ENCODE results near the gene PACSIN3. TPM values are rescaled to one million over a fixed set of nuclear protein-coding genes. Genes with fewer than 3 reads are reported as not detected.

Gene PACSIN3
- total RNA-seq, 1 experiment from 2014 or later: 32.0 TPM

GRCh38 chr11:47225552-47226400, 39.5 kb upstream of the PACSIN3 start:
- intact Hi-C loops (cut with micrococcal nuclease; ENCODE audit: unreplicated experiment): no loop called here
- ChIA-PET CTCF (no interaction called here), POLR2A (ENCODE audit: low non-redundant PET) (interaction anchor here (0.6 kb wide), 1 partner anchor 48 kb away, joined by 14 read pairs; no protein-coding TSS in a partner anchor)
- Histone ChIP-seq H3K4me1 (ENCODE audit: insufficient read depth, low read length, poor library complexity, severe bottlenecking) (no peaks in the 10 kb centered on the region), H3K36me3 (ENCODE audit: insufficient read depth, low read length, poor library complexity, severe bottlenecking) (peaks cover 46% of the 10 kb centered on the region), H3K4me3 (ENCODE audit: low read depth, low read length, poor library complexity, severe bottlenecking) (no peak overlapping the region), H3K9me3 (ENCODE audit: low read depth, low read length, poor library complexity, severe bottlenecking) (no peaks in the 10 kb centered on the region), H3K27me3 (replicated peaks; ENCODE audit: insufficient read depth, low read depth, low read length, poor library complexity) (no peaks in the 10 kb centered on the region), H3K27ac (ENCODE audit: low read depth, low read length, poor library complexity, severe bottlenecking) (no peak overlapping the region)
- BruUV-seq (replicated peaks): no TSS peak
- TF ChIP-seq, protein P1, sequence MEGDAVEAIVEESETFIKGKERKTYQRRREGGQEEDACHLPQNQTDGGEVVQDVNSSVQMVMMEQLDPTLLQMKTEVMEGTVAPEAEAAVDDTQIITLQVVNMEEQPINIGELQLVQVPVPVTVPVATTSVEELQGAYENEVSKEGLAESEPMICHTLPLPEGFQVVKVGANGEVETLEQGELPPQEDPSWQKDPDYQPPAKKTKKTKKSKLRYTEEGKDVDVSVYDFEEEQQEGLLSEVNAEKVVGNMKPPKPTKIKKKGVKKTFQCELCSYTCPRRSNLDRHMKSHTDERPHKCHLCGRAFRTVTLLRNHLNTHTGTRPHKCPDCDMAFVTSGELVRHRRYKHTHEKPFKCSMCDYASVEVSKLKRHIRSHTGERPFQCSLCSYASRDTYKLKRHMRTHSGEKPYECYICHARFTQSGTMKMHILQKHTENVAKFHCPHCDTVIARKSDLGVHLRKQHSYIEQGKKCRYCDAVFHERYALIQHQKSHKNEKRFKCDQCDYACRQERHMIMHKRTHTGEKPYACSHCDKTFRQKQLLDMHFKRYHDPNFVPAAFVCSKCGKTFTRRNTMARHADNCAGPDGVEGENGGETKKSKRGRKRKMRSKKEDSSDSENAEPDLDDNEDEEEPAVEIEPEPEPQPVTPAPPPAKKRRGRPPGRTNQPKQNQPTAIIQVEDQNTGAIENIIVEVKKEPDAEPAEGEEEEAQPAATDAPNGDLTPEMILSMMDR (conservative IDR thresholded peaks at IDR 0.05; ENCODE audit: low read depth, low read length): no peak
- TF ChIP-seq EZH2 (IDR thresholded peaks at IDR 0.05; ENCODE audit: borderline replicate concordance, low read depth, low read length, poor library complexity, severe bottlenecking): no peak
- DNase-seq (ENCODE audit: low spot score): no peak

GRCh38 chr11:47222696-47223095, 36.5 kb upstream of the PACSIN3 start:
- Histone ChIP-seq H3K36me3 (ENCODE audit: insufficient read depth, low read length, poor library complexity, severe bottlenecking) (peaks cover 55% of the 10 kb centered on the region), H3K9me3 (ENCODE audit: low read depth, low read length, poor library complexity, severe bottlenecking) (no peaks in the 10 kb centered on the region), H3K27ac (ENCODE audit: low read depth, low read length, poor library complexity, severe bottlenecking) (no peak overlapping the region), H3K4me3 (ENCODE audit: low read depth, low read length, poor library complexity, severe bottlenecking) (no peak overlapping the region), H3K27me3 (replicated peaks; ENCODE audit: insufficient read depth, low read depth, low read length, poor library complexity) (no peaks in the 10 kb centered on the region), H3K4me1 (ENCODE audit: insufficient read depth, low read length, poor library complexity, severe bottlenecking) (peaks cover 8% of the 10 kb centered on the region)
- DNase-seq (ENCODE audit: low spot score): no peak
- ChIA-PET CTCF (no interaction called here), POLR2A (ENCODE audit: low non-redundant PET) (no interaction called here)
- BruUV-seq (replicated peaks): no TSS peak
- TF ChIP-seq, protein P1 (conservative IDR thresholded peaks at IDR 0.05; ENCODE audit: low read depth, low read length): no peak
- no peak for TF ChIP-seq EZH2 (IDR thresholded peaks at IDR 0.05; ENCODE audit: borderline replicate concordance, low read depth, low read length, poor library complexity, severe bottlenecking)
- intact Hi-C loops (cut with micrococcal nuclease; ENCODE audit: unreplicated experiment): no loop called here

GRCh38 chr11:47220401-47220821, 34.2 kb upstream of the PACSIN3 start:
- intact Hi-C loops (cut with micrococcal nuclease; ENCODE audit: unreplicated experiment): no loop called here
- DNase-seq (ENCODE audit: low spot score): peak; percentile 62
- no TSS peak for BruUV-seq (replicated peaks)
- POLR2A ChIA-PET (ENCODE audit: low non-redundant PET): interaction anchor here (0.6 kb wide), 1 partner anchor 274 kb away, joined by 3 read pairs; no protein-coding TSS in a partner anchor
- Histone ChIP-seq H3K4me3 (ENCODE audit: low read depth, low read length, poor library complexity, severe bottlenecking) (no peak overlapping the region), H3K4me1 (ENCODE audit: insufficient read depth, low read length, poor library complexity, severe bottlenecking) (peaks cover 16% of the 10 kb centered on the region), H3K27me3 (replicated peaks; ENCODE audit: insufficient read depth, low read depth, low read length, poor library complexity) (no peaks in the 10 kb centered on the region), H3K27ac (ENCODE audit: low read depth, low read length, poor library complexity, severe bottlenecking) (peak overlapping the region; percentile 8), H3K36me3 (ENCODE audit: insufficient read depth, low read length, poor library complexity, severe bottlenecking) (peaks cover 33% of the 10 kb centered on the region), H3K9me3 (ENCODE audit: low read depth, low read length, poor library complexity, severe bottlenecking) (no peaks in the 10 kb centered on the region)
- CTCF ChIA-PET: interaction anchor here (0.6 kb wide), 2 partner anchors 12 to 41 kb away, joined by 3 to 6 read pairs; no protein-coding TSS in a partner anchor
- TF ChIP-seq, protein P1 (conservative IDR thresholded peaks at IDR 0.05; ENCODE audit: low read depth, low read length): no peak
- no peak for TF ChIP-seq EZH2 (IDR thresholded peaks at IDR 0.05; ENCODE audit: borderline replicate concordance, low read depth, low read length, poor library complexity, severe bottlenecking)

Measured in A673 (cell line).